Measurements from ENCODE around the gene OR2V1. TPM values are rescaled to one million over a fixed set of nuclear protein-coding genes. Genes with fewer than 3 reads are reported as not detected.
A peak's percentile ranks its signal among the peaks of the same experiment; 100 is the strongest.
"Not testable (repeated sequence)": the region's sequence is repeated elsewhere in the genome, so short reads cannot be mapped to it uniquely, and the experiment has no call there.

Gene OR2V1
- total RNA-seq, 1 donor = not detected

- not testable (repeated sequence) for DNase-seq (ENCODE audit: insufficient read length, low spot score, missing footprints); H3K4me3 ChIP-seq (ENCODE audit: insufficient read depth, low read length); H4K20me1 ChIP-seq (ENCODE audit: insufficient read depth, low read length); H3K79me2 ChIP-seq (ENCODE audit: insufficient read depth, low read length); H3K9me3 ChIP-seq (ENCODE audit: low read depth, low read length); H3K4me2 ChIP-seq (ENCODE audit: insufficient read depth, low read length); H2AFZ ChIP-seq (ENCODE audit: low read length); H3K36me3 ChIP-seq (ENCODE audit: insufficient read depth, low read length); H3K27ac ChIP-seq (ENCODE audit: low read depth, low read length); H3K4me1 ChIP-seq (ENCODE audit: insufficient read depth, low read length)
- peaks cover 14% of the 10 kb centered on the region for H3K27me3 ChIP-seq (ENCODE audit: insufficient read depth, low read length)
Observed at GRCh38 chr5:181095162-181095561, 35.8 kb downstream of the OR2V1 start.

- Histone ChIP-seq H2AFZ (ENCODE audit: low read length) (no peak overlapping the region), H4K20me1 (ENCODE audit: insufficient read depth, low read length) (no peaks in the 10 kb centered on the region), H3K4me1 (ENCODE audit: insufficient read depth, low read length) (no peaks in the 10 kb centered on the region), H3K36me3 (ENCODE audit: insufficient read depth, low read length) (no peaks in the 10 kb centered on the region), H3K27ac (ENCODE audit: low read depth, low read length) (no peak overlapping the region), H3K79me2 (ENCODE audit: insufficient read depth, low read length) (no peaks in the 10 kb centered on the region), H3K4me3 (ENCODE audit: insufficient read depth, low read length) (no peak overlapping the region), H3K9me3 (ENCODE audit: low read depth, low read length) (no peaks in the 10 kb centered on the region), H3K27me3 (ENCODE audit: insufficient read depth, low read length) (no peaks in the 10 kb centered on the region), H3K4me2 (ENCODE audit: insufficient read depth, low read length) (no peak overlapping the region)
- DNase-seq (ENCODE audit: insufficient read length, low spot score, missing footprints) = no peak
- TF ChIP-seq, protein P1, sequence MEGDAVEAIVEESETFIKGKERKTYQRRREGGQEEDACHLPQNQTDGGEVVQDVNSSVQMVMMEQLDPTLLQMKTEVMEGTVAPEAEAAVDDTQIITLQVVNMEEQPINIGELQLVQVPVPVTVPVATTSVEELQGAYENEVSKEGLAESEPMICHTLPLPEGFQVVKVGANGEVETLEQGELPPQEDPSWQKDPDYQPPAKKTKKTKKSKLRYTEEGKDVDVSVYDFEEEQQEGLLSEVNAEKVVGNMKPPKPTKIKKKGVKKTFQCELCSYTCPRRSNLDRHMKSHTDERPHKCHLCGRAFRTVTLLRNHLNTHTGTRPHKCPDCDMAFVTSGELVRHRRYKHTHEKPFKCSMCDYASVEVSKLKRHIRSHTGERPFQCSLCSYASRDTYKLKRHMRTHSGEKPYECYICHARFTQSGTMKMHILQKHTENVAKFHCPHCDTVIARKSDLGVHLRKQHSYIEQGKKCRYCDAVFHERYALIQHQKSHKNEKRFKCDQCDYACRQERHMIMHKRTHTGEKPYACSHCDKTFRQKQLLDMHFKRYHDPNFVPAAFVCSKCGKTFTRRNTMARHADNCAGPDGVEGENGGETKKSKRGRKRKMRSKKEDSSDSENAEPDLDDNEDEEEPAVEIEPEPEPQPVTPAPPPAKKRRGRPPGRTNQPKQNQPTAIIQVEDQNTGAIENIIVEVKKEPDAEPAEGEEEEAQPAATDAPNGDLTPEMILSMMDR (IDR thresholded peaks at IDR 0.05; ENCODE audit: extremely low read depth, low read depth, low read length) = no peak
Observed at GRCh38 chr5:181092428-181092827, 38.5 kb downstream of the OR2V1 start.

GRCh38 chr5:181088289-181088688 lies 42.7 kb downstream of the OR2V1 start:
- TF ChIP-seq, protein P1 (IDR thresholded peaks at IDR 0.05; ENCODE audit: extremely low read depth, low read depth, low read length) = peak; percentile 52
- DNase-seq (ENCODE audit: insufficient read length, low spot score, missing footprints) = no peak
- peaks cover 29% of the 10 kb centered on the region for H3K27me3 ChIP-seq (ENCODE audit: insufficient read depth, low read length)

GRCh38 chr5:181087309-181087708 lies 43.7 kb downstream of the OR2V1 start:
- no peaks in the 10 kb centered on the region for H3K4me1 ChIP-seq (ENCODE audit: insufficient read depth, low read length)
- H3K9me3 ChIP-seq (ENCODE audit: low read depth, low read length) = no peaks in the 10 kb centered on the region
- H4K20me1 ChIP-seq (ENCODE audit: insufficient read depth, low read length) = no peaks in the 10 kb centered on the region
- H3K27me3 ChIP-seq (ENCODE audit: insufficient read depth, low read length) = peaks cover 29% of the 10 kb centered on the region
- H3K36me3 ChIP-seq (ENCODE audit: insufficient read depth, low read length) = no peaks in the 10 kb centered on the region
- H3K4me3 ChIP-seq (ENCODE audit: insufficient read depth, low read length) = no peak overlapping the region
- DNase-seq (ENCODE audit: insufficient read length, low spot score, missing footprints) = no peak
- no peak overlapping the region for H3K27ac ChIP-seq (ENCODE audit: low read depth, low read length)
- TF ChIP-seq, protein P1 (IDR thresholded peaks at IDR 0.05; ENCODE audit: extremely low read depth, low read depth, low read length) = no peak
- no peak overlapping the region for H2AFZ ChIP-seq (ENCODE audit: low read length)
- no peak overlapping the region for H3K4me2 ChIP-seq (ENCODE audit: insufficient read depth, low read length)
- H3K79me2 ChIP-seq (ENCODE audit: insufficient read depth, low read length) = no peaks in the 10 kb centered on the region

More at GRCh38 chr5:181088289-181088688, 42.7 kb downstream of the OR2V1 start:
- Histone ChIP-seq H3K9me3 (ENCODE audit: low read depth, low read length) (no peaks in the 10 kb centered on the region), H4K20me1 (ENCODE audit: insufficient read depth, low read length) (no peaks in the 10 kb centered on the region), H3K79me2 (ENCODE audit: insufficient read depth, low read length) (no peaks in the 10 kb centered on the region), H3K36me3 (ENCODE audit: insufficient read depth, low read length) (no peaks in the 10 kb centered on the region), H3K4me2 (ENCODE audit: insufficient read depth, low read length) (no peak overlapping the region), H2AFZ (ENCODE audit: low read length) (no peak overlapping the region), H3K27ac (ENCODE audit: low read depth, low read length) (no peak overlapping the region), H3K4me1 (ENCODE audit: insufficient read depth, low read length) (no peaks in the 10 kb centered on the region), H3K4me3 (ENCODE audit: insufficient read depth, low read length) (no peak overlapping the region)

Data from osteoblast (primary cell).